ENCODE results near the gene MIER1. TPM values are rescaled to one million over a fixed set of nuclear protein-coding genes. Genes with fewer than 3 reads are reported as not detected.

The MIER1 gene
- total RNA-seq, 6 donors from 2014 or later = 16.9 to 56.4 (median 28.5) TPM

- peaks cover 44 to 57% (median 52%) of the 10 kb centered on the region in 4 donors for H3K4me1 ChIP-seq
- peak; percentile 97 to 99 for DNase-seq
- ATAC-seq (ENCODE audit: low FRiP score in 2 of 2) = peak; percentile 95
- whole genome bisulfite sequencing, 2 donors = 0% methylated on average over 42 to 69 of the region's 83 CpGs
- H3K4me3 ChIP-seq = peak overlapping the region; percentile 64 to 89 (median 72)
- H3K9me3 ChIP-seq = no peaks in the 10 kb centered on the region
- H3K36me3 ChIP-seq = no peaks in the 10 kb centered on the region
- no peaks in the 10 kb centered on the region for H3K27me3 ChIP-seq
- TF ChIP-seq POLR2A (IDR thresholded peaks at IDR 0.05) (peak in 3 of 4 donors; percentile 76 to 92 (median 84)), POLR2AphosphoS5 (IDR thresholded peaks at IDR 0.05) (peak; percentile 65 to 88), EP300 (IDR thresholded peaks at IDR 0.05) (peak in 1 of 4 donors; percentile 45), CTCF (IDR thresholded peaks at IDR 0.05) (peak in 5 of 6 experiments; percentile 52 to 76 (median 59))
- peak overlapping the region; percentile 96 to 99 (median 98) for H3K27ac ChIP-seq
Observed at GRCh38 chr1:66929999-66930822, 5.4 kb downstream of the MIER1 start.

- TF ChIP-seq POLR2AphosphoS5 (IDR thresholded peaks at IDR 0.05) (no peak), EP300 (IDR thresholded peaks at IDR 0.05) (no peak), CTCF (IDR thresholded peaks at IDR 0.05) (no peak), POLR2A (IDR thresholded peaks at IDR 0.05) (no peak)
- ATAC-seq (ENCODE audit: low FRiP score in 2 of 2) (no peak), DNase-seq (no peak)
- Histone ChIP-seq H3K36me3 (no peaks in the 10 kb centered on the region), H3K27ac (peak overlapping the region; percentile 96 to 99 (median 98)), H3K4me1 (peaks cover 39 to 63% (median 53%) of the 10 kb centered on the region in 4 donors), H3K9me3 (no peaks in the 10 kb centered on the region), H3K4me3 (peak overlapping the region; percentile 64 to 89 (median 72)), H3K27me3 (no peaks in the 10 kb centered on the region)
- WGBS, 2 donors = 0 to 1% methylated on average over 6 of the region's 6 CpGs
Observed at GRCh38 chr1:66930823-66931174, 6.0 kb downstream of the MIER1 start.

GRCh38 chr1:66931590-66931989 is 6.8 kb downstream of the MIER1 start:
- Histone ChIP-seq H3K27me3 (no peaks in the 10 kb centered on the region), H3K36me3 (no peaks in the 10 kb centered on the region), H3K9me3 (no peaks in the 10 kb centered on the region), H3K4me1 (peaks cover 31 to 61% (median 52%) of the 10 kb centered on the region in 4 donors), H3K4me3 (peak overlapping the region in 3 of 4 donors; percentile 64 to 89 (median 72)), H3K27ac (peak overlapping the region; percentile 96 to 99 (median 98))
- 21% methylated on average over 4 of the region's 4 CpGs for WGBS, 2 donors
- DNase-seq = no peak
- no peak for TF ChIP-seq EP300 (IDR thresholded peaks at IDR 0.05)
- TF ChIP-seq POLR2AphosphoS5 (IDR thresholded peaks at IDR 0.05) = no peak
- TF ChIP-seq POLR2A (IDR thresholded peaks at IDR 0.05) = no peak
- ATAC-seq (ENCODE audit: low FRiP score in 2 of 2) = no peak

GRCh38 chr1:66932291-66932690 is 7.5 kb downstream of the MIER1 start:
- H3K36me3 ChIP-seq = no peaks in the 10 kb centered on the region
- no peak for ATAC-seq (ENCODE audit: low FRiP score in 2 of 2)
- peak overlapping the region in 1 of 4 donors; percentile 98 for H3K27ac ChIP-seq
- peaks cover 32 to 60% (median 53%) of the 10 kb centered on the region in 4 donors for H3K4me1 ChIP-seq
- H3K9me3 ChIP-seq = no peaks in the 10 kb centered on the region
- WGBS, 2 donors = 38 to 45% methylated on average over 2 of the region's 2 CpGs
- no peak overlapping the region for H3K4me3 ChIP-seq
- TF ChIP-seq EP300 (IDR thresholded peaks at IDR 0.05) = no peak
- no peak for TF ChIP-seq CTCF (IDR thresholded peaks at IDR 0.05)
- no peak for TF ChIP-seq POLR2AphosphoS5 (IDR thresholded peaks at IDR 0.05)
- TF ChIP-seq POLR2A (IDR thresholded peaks at IDR 0.05) = no peak
- no peak for DNase-seq
- no peaks in the 10 kb centered on the region for H3K27me3 ChIP-seq

GRCh38 chr1:66933887-66934700 is 9.3 kb downstream of the MIER1 start:
- no peak for TF ChIP-seq EP300 (IDR thresholded peaks at IDR 0.05)
- no peak for TF ChIP-seq POLR2AphosphoS5 (IDR thresholded peaks at IDR 0.05)
- TF ChIP-seq CTCF (IDR thresholded peaks at IDR 0.05) = no peak
- TF ChIP-seq POLR2A (IDR thresholded peaks at IDR 0.05) = no peak
- no peaks in the 10 kb centered on the region for H3K9me3 ChIP-seq
- peak overlapping the region in 2 of 4 donors; percentile 7 to 22 for H3K4me3 ChIP-seq
- 52 to 53% methylated on average over 7 of the region's 7 CpGs for WGBS, 2 donors
- DNase-seq (no peak), ATAC-seq (ENCODE audit: low FRiP score in 2 of 2) (no peak)
- no peaks in the 10 kb centered on the region for H3K36me3 ChIP-seq
- no peaks in the 10 kb centered on the region for H3K27me3 ChIP-seq
- H3K4me1 ChIP-seq = peaks cover 44 to 74% (median 62%) of the 10 kb centered on the region in 4 donors
- H3K27ac ChIP-seq = peak overlapping the region in 3 of 4 donors; percentile 2 to 43 (median 4)

Measured in upper lobe of left lung (tissue), 6 donors.